ENCODE data around the gene RBM5. TPM values are rescaled to one million over a fixed set of nuclear protein-coding genes. Genes with fewer than 3 reads are reported as not detected.

Gene RBM5
- total RNA-seq = 195 and 202 TPM in 2 replicates

GRCh38 chr3:50088725-50089608 lies at the start of gene RBM5:
TSS of gene RBM5 (plus strand) at chr3:50088919. CDS start at chr3:50090435, 1,516 bp downstream.

DNA sequence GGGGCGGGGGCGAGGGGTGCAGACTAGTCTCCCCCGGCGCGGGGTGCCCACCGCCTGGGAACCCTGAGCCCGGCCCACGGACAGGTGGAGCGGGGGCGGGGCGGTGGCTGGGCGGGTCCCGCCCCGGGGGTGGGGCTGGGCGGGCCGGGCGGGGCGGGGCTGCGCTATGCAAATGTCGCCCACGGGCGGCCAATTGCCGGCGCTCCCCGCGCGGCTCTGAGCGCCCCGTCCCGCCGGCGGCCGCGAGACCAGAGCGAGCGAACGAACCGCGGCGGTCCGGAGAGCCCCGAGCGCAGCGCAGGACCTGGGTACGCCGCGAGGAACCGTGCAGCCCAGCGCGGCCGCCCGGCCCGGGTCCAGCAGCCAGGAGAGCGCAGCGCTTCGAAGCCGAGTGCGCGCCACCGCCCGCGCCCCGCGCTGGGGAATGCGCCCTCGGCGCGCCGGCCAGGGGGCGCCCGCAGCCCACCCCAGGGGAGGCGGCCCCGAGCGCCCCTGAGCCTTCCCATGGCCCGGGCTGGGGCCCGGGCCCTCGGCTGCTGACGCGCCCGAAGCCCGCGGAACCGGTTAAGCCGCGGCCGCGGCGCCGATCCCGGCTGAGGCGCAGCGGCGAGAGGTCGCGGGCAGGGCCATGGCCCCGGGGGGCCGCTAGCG lies 66.2 kb downstream of the RBM5 start, which contains the start of gene SEMA3F:
TSS of gene SEMA3F (plus strand) at position 485 of the 651 bp plus-strand sequence. CDS start 4,299 bp downstream, outside the sequence.

Other genes with a start within 250 kb of the RBM5 start
- gene TRAIP, start 232.4 kb upstream of the RBM5 start, total RNA-seq = 4.8 and 5.5 TPM in 2 replicates
- not detected in 2 replicates for gene CAMKV, start 219.0 kb upstream of the RBM5 start, total RNA-seq
- 1.2 and 2.2 TPM in 2 replicates for gene MST1R, start 185.0 kb upstream of the RBM5 start, total RNA-seq
- gene MON1A, start 159.1 kb upstream of the RBM5 start, total RNA-seq = 14.6 and 17.0 TPM in 2 replicates
- 77.5 and 83.2 TPM in 2 replicates for gene RBM6, start 148.8 kb upstream of the RBM5 start, total RNA-seq
- gene SEMA3F, start 66.4 kb downstream of the RBM5 start, total RNA-seq = 75.3 and 134 TPM in 2 replicates
- gene GNAT1, start 102.7 kb downstream of the RBM5 start, total RNA-seq = not detected in 2 replicates
- gene SLC38A3, start 116.4 kb downstream of the RBM5 start, total RNA-seq = 0.13 and 0.36 TPM in 2 replicates
- 492 and 561 TPM in 2 replicates for gene GNAI2, start 147.3 kb downstream of the RBM5 start, total RNA-seq
- gene SEMA3B, start 180.2 kb downstream of the RBM5 start, total RNA-seq = 0.40 and 0.79 TPM in 2 replicates
- not detected in 2 replicates for gene LSMEM2, start 190.2 kb downstream of the RBM5 start, total RNA-seq
- gene IFRD2, start 203.5 kb downstream of the RBM5 start, total RNA-seq = 114 and 131 TPM in 2 replicates
- gene HYAL3, start 210.5 kb downstream of the RBM5 start, total RNA-seq = 4.9 and 7.0 TPM in 2 replicates
- 7.0 and 10.0 TPM in 2 replicates for gene NAA80, start 210.5 kb downstream of the RBM5 start, total RNA-seq
- 3.7 and 5.0 TPM in 2 replicates for gene HYAL1, start 214.7 kb downstream of the RBM5 start, total RNA-seq
- gene HYAL2, start 233.8 kb downstream of the RBM5 start, total RNA-seq = 271 and 320 TPM in 2 replicates
- gene TUSC2, start 239.3 kb downstream of the RBM5 start, total RNA-seq = 29.6 and 31.4 TPM in 2 replicates